ENCODE measurements around the gene ABCC11. TPM values are rescaled to one million over a fixed set of nuclear protein-coding genes. Genes with fewer than 3 reads are reported as not detected.
A peak's percentile ranks its signal among the peaks of the same experiment; 100 is the strongest.

Gene ABCC11
- total RNA-seq (2022) (0.21 and 0.34 TPM in 2 replicates), Bru-seq, nascent RNA (percentile 19 among the genes with signal in this experiment), BruChase-seq, experiment 1, labeled RNA remaining after a 2-hour chase (percentile 19 among the genes with signal in this experiment), BruChase-seq, experiment 2, labeled RNA remaining after a 6-hour chase (percentile 16 among the genes with signal in this experiment)
- long read RNA-seq, result 0 reads

DNA sequence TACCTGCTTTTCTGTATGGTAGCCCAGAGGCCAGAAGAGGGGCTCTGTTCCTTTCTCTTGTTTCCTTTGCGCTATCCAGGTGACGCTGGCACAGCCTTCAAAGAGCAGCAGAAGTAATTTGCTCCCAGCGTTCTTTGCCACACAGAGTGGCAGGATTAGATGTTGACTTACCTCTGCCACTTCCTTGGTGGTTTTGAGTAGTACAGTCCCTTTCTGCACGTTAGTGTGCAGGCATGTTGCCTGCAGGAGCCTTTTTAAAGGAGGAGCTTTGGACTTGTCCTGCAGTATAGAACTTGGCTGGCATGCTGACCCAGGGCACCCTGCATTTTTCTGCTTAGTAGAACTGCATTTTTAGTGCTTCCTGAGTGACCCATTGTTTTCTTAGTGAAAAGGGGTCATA, at the start of gene ABCC11:
Gene ABCC11, minus strand, starts transcription at position 229 of the 400 bp plus-strand sequence. CDS start 15,618 bp downstream, outside the sequence.
- Histone ChIP-seq H3K9me3 (no peaks in the 10 kb centered on the region), H3K27me3 (replicated peaks; ENCODE audit: control insufficient read depth, insufficient read depth, low read length) (no peaks in the 10 kb centered on the region), H3K36me3 (ENCODE audit: control insufficient read depth, insufficient read depth, low read length) (peaks cover 2% of the 10 kb centered on the region; the same call in 1 of the 2 replicates), H3K4me3 (ENCODE audit: low read depth, low read length) (no peak within 1 kb of the TSS), H3K4me1 (peaks cover 7% of the 10 kb centered on the region; the same call in 1 of the 2 replicates)
- ChIA-PET CTCF (no interaction called here), POLR2A (no interaction called here)
- Mint-ChIP-seq H3K27ac (ENCODE audit: unreplicated experiment) (no peak within 1 kb of the TSS), H3K4me3 (ENCODE audit: unreplicated experiment) (no peak within 1 kb of the TSS), H3K27me3 (ENCODE audit: insufficient read depth, unreplicated experiment) (no peaks in the 10 kb centered on the region), H3K9me3 (ENCODE audit: unreplicated experiment) (no peaks in the 10 kb centered on the region), H3K4me1 (ENCODE audit: low read depth, unreplicated experiment) (no peaks in the 10 kb centered on the region), H3K36me3 (ENCODE audit: insufficient read depth, unreplicated experiment) (no peaks in the 10 kb centered on the region)
- DNase-seq, result no peak
- BruUV-seq (replicated peaks), result no TSS peak
- intact Hi-C loops (cut with micrococcal nuclease; ENCODE audit: unreplicated experiment), result no loop called here
- TF ChIP-seq, protein P1, sequence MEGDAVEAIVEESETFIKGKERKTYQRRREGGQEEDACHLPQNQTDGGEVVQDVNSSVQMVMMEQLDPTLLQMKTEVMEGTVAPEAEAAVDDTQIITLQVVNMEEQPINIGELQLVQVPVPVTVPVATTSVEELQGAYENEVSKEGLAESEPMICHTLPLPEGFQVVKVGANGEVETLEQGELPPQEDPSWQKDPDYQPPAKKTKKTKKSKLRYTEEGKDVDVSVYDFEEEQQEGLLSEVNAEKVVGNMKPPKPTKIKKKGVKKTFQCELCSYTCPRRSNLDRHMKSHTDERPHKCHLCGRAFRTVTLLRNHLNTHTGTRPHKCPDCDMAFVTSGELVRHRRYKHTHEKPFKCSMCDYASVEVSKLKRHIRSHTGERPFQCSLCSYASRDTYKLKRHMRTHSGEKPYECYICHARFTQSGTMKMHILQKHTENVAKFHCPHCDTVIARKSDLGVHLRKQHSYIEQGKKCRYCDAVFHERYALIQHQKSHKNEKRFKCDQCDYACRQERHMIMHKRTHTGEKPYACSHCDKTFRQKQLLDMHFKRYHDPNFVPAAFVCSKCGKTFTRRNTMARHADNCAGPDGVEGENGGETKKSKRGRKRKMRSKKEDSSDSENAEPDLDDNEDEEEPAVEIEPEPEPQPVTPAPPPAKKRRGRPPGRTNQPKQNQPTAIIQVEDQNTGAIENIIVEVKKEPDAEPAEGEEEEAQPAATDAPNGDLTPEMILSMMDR (IDR thresholded peaks at IDR 0.05; ENCODE audit: insufficient read depth in 1 of 2, low read depth in 1 of 2, low read length in 1 of 2, severe bottlenecking in 1 of 2, unreplicated experiment in 1 of 2), result no peak

DNA sequence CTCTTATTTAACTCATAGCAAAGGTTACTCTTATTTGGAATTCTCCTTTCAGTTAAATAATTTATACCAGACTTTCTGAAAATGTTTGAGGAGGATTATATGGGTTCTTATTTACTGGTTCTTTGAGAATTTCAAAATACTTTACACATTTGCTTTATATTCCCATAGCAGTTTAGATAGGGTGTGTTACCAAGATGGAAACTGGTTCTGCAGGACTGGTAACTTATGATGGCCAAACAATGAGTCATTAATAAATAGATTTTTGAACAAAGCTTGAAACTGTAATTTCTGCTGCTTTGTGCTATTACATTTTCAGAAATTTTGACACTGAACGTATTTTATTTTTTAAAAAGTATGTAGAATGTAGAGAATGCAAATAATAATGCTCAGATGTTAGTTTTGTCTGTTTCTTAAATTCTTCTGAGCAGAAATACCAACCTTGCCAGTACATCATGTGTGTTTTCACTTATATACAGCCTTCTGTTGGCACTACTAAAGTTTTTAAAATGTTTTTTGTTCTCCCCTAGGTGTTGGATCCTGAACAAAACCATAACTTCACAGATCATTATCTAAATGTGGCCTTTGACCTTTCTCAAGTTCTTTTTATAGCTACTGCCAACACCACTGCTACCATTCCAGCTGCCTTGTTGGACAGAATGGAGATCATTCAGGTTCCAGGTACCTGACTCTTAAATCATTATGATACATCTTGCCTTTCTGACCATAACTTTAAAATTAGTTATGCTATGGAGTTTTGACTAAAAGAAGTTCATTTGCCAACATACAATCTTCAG, 48.3 kb upstream of the ABCC11 start:
- Histone ChIP-seq H3K36me3 (ENCODE audit: control insufficient read depth, insufficient read depth, low read length) (no peaks in the 10 kb centered on the region), H3K4me1 (peaks cover 11% of the 10 kb centered on the region), H3K4me3 (ENCODE audit: low read depth, low read length) (no peak overlapping the region), H3K27me3 (replicated peaks; ENCODE audit: control insufficient read depth, insufficient read depth, low read length) (no peaks in the 10 kb centered on the region), H3K9me3 (no peaks in the 10 kb centered on the region)
- POLR2A ChIA-PET, result no interaction called here
- intact Hi-C loops (cut with micrococcal nuclease; ENCODE audit: unreplicated experiment), result no loop called here
- CTCF ChIA-PET, result no interaction called here
- Mint-ChIP-seq H3K27ac (ENCODE audit: unreplicated experiment) (no peak overlapping the region), H3K4me3 (ENCODE audit: unreplicated experiment) (no peak overlapping the region), H3K4me1 (ENCODE audit: low read depth, unreplicated experiment) (no peaks in the 10 kb centered on the region), H3K36me3 (ENCODE audit: insufficient read depth, unreplicated experiment) (peaks cover 31% of the 10 kb centered on the region), H3K9me3 (ENCODE audit: unreplicated experiment) (no peaks in the 10 kb centered on the region), H3K27me3 (ENCODE audit: insufficient read depth, unreplicated experiment) (no peaks in the 10 kb centered on the region)
- peak in 1 of 2 experiments; percentile 20 for DNase-seq
- BruUV-seq (replicated peaks), result no TSS peak
- TF ChIP-seq, protein P1 (IDR thresholded peaks at IDR 0.05; ENCODE audit: insufficient read depth in 1 of 2, low read depth in 1 of 2, low read length in 1 of 2, severe bottlenecking in 1 of 2, unreplicated experiment in 1 of 2), result no peak

DNA sequence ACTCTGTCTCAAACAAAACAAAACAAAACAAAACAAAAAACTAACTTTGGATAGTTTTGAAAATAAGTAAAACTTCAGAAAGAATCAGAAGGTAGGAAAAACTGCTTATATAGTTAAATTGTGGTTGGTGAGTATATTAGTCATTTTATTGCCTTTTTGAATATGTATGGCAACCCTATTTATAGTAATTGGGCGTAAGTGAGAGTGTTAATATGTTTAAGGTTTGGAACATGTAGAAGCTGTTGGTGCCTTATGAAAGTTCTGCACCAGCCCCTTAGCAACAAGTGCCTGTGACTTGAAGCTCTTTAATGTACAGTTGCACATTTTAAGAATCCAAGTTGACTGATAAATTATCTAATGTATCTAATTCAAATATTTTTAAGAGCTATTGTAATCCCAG, 47.4 kb upstream of the ABCC11 start:
- H3K9me3 Mint-ChIP-seq (ENCODE audit: unreplicated experiment), result no peaks in the 10 kb centered on the region
- no peaks in the 10 kb centered on the region for H3K27me3 Mint-ChIP-seq (ENCODE audit: insufficient read depth, unreplicated experiment)
- H3K27me3 ChIP-seq (replicated peaks; ENCODE audit: control insufficient read depth, insufficient read depth, low read length), result no peaks in the 10 kb centered on the region
- H3K27ac Mint-ChIP-seq (ENCODE audit: unreplicated experiment), result no peak overlapping the region
- H3K4me3 Mint-ChIP-seq (ENCODE audit: unreplicated experiment), result no peak overlapping the region
- DNase-seq, result no peak
- H3K9me3 ChIP-seq, result no peaks in the 10 kb centered on the region
- intact Hi-C loops (cut with micrococcal nuclease; ENCODE audit: unreplicated experiment), result no loop called here
- ChIA-PET CTCF (no interaction called here), POLR2A (no interaction called here)
- H3K4me1 ChIP-seq, result peaks cover 11% of the 10 kb centered on the region
- peaks cover 31% of the 10 kb centered on the region for H3K36me3 Mint-ChIP-seq (ENCODE audit: insufficient read depth, unreplicated experiment)
- no peak overlapping the region for H3K4me3 ChIP-seq (ENCODE audit: low read depth, low read length)
- TF ChIP-seq, protein P1 (IDR thresholded peaks at IDR 0.05; ENCODE audit: insufficient read depth in 1 of 2, low read depth in 1 of 2, low read length in 1 of 2, severe bottlenecking in 1 of 2, unreplicated experiment in 1 of 2), result no peak
- BruUV-seq (replicated peaks), result no TSS peak
- H3K4me1 Mint-ChIP-seq (ENCODE audit: low read depth, unreplicated experiment), result no peaks in the 10 kb centered on the region
- H3K36me3 ChIP-seq (ENCODE audit: control insufficient read depth, insufficient read depth, low read length), result no peaks in the 10 kb centered on the region
